H1 (cell line): ENCODE results near the gene QSOX2.

Source experiments
- BACH1 ChIP-seq: IDR thresholded peaks from 2 replicates; pipeline ENCODE4 v1.6.1; 2012; ENCODE audit warnings: low read length, improper control_type of control experiment
- BRCA1 ChIP-seq: IDR thresholded peaks from 2 replicates; pipeline ENCODE4 v1.6.1; 2012; ENCODE audit warnings: low read depth, low read length, improper control_type of control experiment
- CEBPB ChIP-seq: IDR thresholded peaks from 2 replicates; pipeline ENCODE4 v1.6.1; 2012; ENCODE audit warnings: low read depth, low read length
- CTCF ChIP-seq, 3 experiments: IDR thresholded peaks; 1 replicate in 2 of 3; 2 replicates in 1 of 3; pipeline versions ENCODE4 v1.5.1 to v1.6.1; 2011; ENCODE audit warnings: low read length in 3 of 3, mild to moderate bottlenecking in 3 of 3, inconsistent platforms in 2 of 3, low read depth in 1 of 3, moderate library complexity in 1 of 3; ENCODE audit not compliant: insufficient read depth in 1 of 3; ENCODE audit errors: control extremely low read depth in 1 of 3
- EGR1 ChIP-seq: IDR thresholded peaks from 2 replicates; pipeline ENCODE4 v1.6.1; 2011; ENCODE audit warnings: low read depth, low read length, borderline replicate concordance
- EP300 ChIP-seq, 2 experiments: IDR thresholded peaks; 1 replicate in 1 of 2; 2 replicates in 1 of 2; pipeline ENCODE4 v1.6.1; 2011 to 2012; ENCODE audit warnings: low read depth in 2 of 2, low read length in 2 of 2, mild to moderate bottlenecking in 2 of 2, borderline replicate concordance in 1 of 2, inconsistent platforms in 1 of 2, moderate library complexity in 1 of 2
- JUN ChIP-seq: IDR thresholded peaks from 2 replicates; pipeline ENCODE4 v1.6.1; 2011; ENCODE audit warnings: low read depth, mild to moderate bottlenecking, improper control_type of control experiment, low read length
- MAFK ChIP-seq: IDR thresholded peaks from 2 replicates; pipeline ENCODE4 v1.6.1; 2012; ENCODE audit warnings: low read depth, mild to moderate bottlenecking, improper control_type of control experiment, low read length
- NRF1 ChIP-seq: IDR thresholded peaks from 2 replicates; pipeline ENCODE4 v1.6.1; 2011; ENCODE audit warnings: mild to moderate bottlenecking, low read depth, low read length, improper control_type of control experiment

- TF ChIP-seq JUN (no peak), CTCF (IDR thresholded peaks at IDR 0.05; ENCODE audit: control extremely low read depth in 1 of 3, insufficient read depth in 1 of 3, low read depth in 1 of 3, low read length in 3 of 3) (no peak), BRCA1 (no peak), BACH1 (no peak), NRF1 (no peak), CEBPB (no peak), EP300 (IDR thresholded peaks at IDR 0.05; ENCODE audit: borderline replicate concordance in 1 of 2, low read depth in 2 of 2, low read length in 2 of 2) (no peak), EGR1 (no peak), MAFK (no peak)
Observed at GRCh38 chr9:136231478-136232297, 13.9 kb downstream of the QSOX2 start.
